Calu3 (cell line): ENCODE data around the gene MEGF9. TPM values are rescaled to one million over a fixed set of nuclear protein-coding genes. Genes with fewer than 3 reads are reported as not detected.
"Not testable (repeated sequence)": the region's sequence is repeated elsewhere in the genome, so short reads cannot be mapped to it uniquely, and the experiment has no call there.

Source experiments
- BruUV-seq: library from RNA; stranded (reverse); fragments of 400-500 nt; replicated peaks from 2 replicates; lab custom pipeline; 2021; lab: Mats Ljungman, UMichigan
- CTCF ChIA-PET: fragments of 300-600 bp; sonication (Branson Sonifier 250); formaldehyde crosslinking; loops from one replicate; lab custom pipeline; 2022; ENCODE audit warnings: antibody characterized with exemption; lab: Charles Lee
- DNase-seq: peaks from one replicate; pipeline ENCODE4 v3.0.0; 2022
- H3K27ac Mint-ChIP-seq: one replicate; pipeline ENCODE4 v1.8.0; 2022; ENCODE audit warnings: mixed read lengths; ENCODE audit not compliant: unreplicated experiment
- H3K27me3 Mint-ChIP-seq: one replicate; pipeline ENCODE4 v1.8.0; 2022; ENCODE audit warnings: mixed read lengths; ENCODE audit not compliant: unreplicated experiment
- H3K36me3 Mint-ChIP-seq: one replicate; pipeline ENCODE4 v1.8.0; 2022; ENCODE audit warnings: mild to moderate bottlenecking, moderate library complexity, mixed read lengths; ENCODE audit not compliant: insufficient read depth, unreplicated experiment
- H3K4me1 Mint-ChIP-seq: one replicate; pipeline ENCODE4 v1.8.0; 2022; ENCODE audit warnings: mild to moderate bottlenecking, low read depth, mixed read lengths; ENCODE audit not compliant: unreplicated experiment
- H3K4me3 Mint-ChIP-seq: one replicate; pipeline ENCODE4 v1.8.0; 2022; ENCODE audit warnings: mild to moderate bottlenecking, low read depth, moderate library complexity, mixed read lengths; ENCODE audit not compliant: unreplicated experiment
- H3K9me3 Mint-ChIP-seq: one replicate; pipeline ENCODE4 v1.8.0; 2022; ENCODE audit warnings: low read depth, mixed read lengths; ENCODE audit not compliant: unreplicated experiment
- intact Hi-C: fragments of 100-400 bp; cut with micrococcal nuclease; formaldehyde crosslinking; loops from one replicate; pipeline ENCODE4 v1.10.0; 2022; ENCODE audit not compliant: unreplicated experiment
- total RNA-seq: library from RNA; stranded (reverse); gene quantifications from 2 replicates; pipeline ENCODE4 v1.2.3, GENCODE V29; 2022
- TF ChIP-seq, protein P1 (sequence below): fragments of 200-600 bp; IDR thresholded peaks from one replicate; pipeline ENCODE4 v1.8.0; 2022; ENCODE audit warnings: antibody characterized with exemption; ENCODE audit not compliant: unreplicated experiment

The MEGF9 gene
- total RNA-seq, 1 experiment from 2014 or later: 7.1 TPM

GRCh38 chr9:120630333-120630732 lies 83.9 kb downstream of the MEGF9 start:
- Mint-ChIP-seq H3K4me1 (no peaks in the 10 kb centered on the region), H3K27me3 (no peaks in the 10 kb centered on the region), H3K9me3 (peaks cover under 1% of the 10 kb centered on the region), H3K36me3 (no peaks in the 10 kb centered on the region), H3K27ac (no peak overlapping the region), H3K4me3 (no peak overlapping the region)
- no peak for DNase-seq
- TF ChIP-seq, protein P1, sequence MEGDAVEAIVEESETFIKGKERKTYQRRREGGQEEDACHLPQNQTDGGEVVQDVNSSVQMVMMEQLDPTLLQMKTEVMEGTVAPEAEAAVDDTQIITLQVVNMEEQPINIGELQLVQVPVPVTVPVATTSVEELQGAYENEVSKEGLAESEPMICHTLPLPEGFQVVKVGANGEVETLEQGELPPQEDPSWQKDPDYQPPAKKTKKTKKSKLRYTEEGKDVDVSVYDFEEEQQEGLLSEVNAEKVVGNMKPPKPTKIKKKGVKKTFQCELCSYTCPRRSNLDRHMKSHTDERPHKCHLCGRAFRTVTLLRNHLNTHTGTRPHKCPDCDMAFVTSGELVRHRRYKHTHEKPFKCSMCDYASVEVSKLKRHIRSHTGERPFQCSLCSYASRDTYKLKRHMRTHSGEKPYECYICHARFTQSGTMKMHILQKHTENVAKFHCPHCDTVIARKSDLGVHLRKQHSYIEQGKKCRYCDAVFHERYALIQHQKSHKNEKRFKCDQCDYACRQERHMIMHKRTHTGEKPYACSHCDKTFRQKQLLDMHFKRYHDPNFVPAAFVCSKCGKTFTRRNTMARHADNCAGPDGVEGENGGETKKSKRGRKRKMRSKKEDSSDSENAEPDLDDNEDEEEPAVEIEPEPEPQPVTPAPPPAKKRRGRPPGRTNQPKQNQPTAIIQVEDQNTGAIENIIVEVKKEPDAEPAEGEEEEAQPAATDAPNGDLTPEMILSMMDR: no peak
- BruUV-seq: no TSS peak
- CTCF ChIA-PET: no interaction called here
- intact Hi-C loops: no loop called here

DNA sequence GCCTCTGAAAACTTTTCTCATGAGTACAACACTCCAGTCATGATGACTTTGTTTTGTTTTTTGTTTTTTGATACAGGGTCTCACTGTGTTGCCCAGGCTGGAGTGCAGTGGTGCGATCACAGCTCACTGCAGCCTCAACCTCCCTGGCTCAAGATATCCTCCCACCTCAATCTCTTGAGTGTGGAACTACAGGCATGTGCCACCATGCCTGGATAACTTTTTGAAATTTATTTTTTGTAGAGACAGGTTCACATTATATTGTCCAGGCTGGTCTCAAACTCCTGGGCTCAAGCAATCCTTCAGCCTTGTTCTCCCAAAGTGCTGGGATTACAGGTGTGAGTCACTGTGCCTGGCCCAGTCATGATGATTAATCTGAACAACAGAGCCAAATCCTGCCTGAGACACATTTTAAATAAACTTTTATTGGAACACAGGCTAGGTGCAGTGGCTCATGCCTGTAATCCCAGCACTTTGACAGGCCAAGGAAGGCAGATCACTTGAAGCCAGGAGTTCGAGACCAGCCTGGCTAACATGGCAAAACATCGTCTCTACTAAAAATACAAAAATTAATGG lies 85.3 kb downstream of the MEGF9 start:
- intact Hi-C loops, DNase-seq, H3K4me3 Mint-ChIP-seq, H3K27me3 Mint-ChIP-seq, BruUV-seq, H3K4me1 Mint-ChIP-seq, H3K36me3 Mint-ChIP-seq, H3K9me3 Mint-ChIP-seq, H3K27ac Mint-ChIP-seq: not testable (repeated sequence)
- CTCF ChIA-PET: interaction anchor here (0.7 to 0.8 kb wide), 2 partner anchors 11 to 401 kb away, joined by 3 to 5 read pairs; no protein-coding TSS in a partner anchor

GRCh38 chr9:120628207-120628924 lies 85.9 kb downstream of the MEGF9 start:
- TF ChIP-seq, protein P1: no peak
- H3K9me3 Mint-ChIP-seq: no peaks in the 10 kb centered on the region
- BruUV-seq: no TSS peak
- CTCF ChIA-PET: interaction anchor here (0.7 to 1.0 kb wide), 3 partner anchors 10 to 401 kb away, joined by 3 to 5 read pairs (median 4); no protein-coding TSS in a partner anchor
- DNase-seq: no peak
- no peaks in the 10 kb centered on the region for H3K36me3 Mint-ChIP-seq
- no peaks in the 10 kb centered on the region for H3K4me1 Mint-ChIP-seq
- no peak overlapping the region for H3K27ac Mint-ChIP-seq
- no peak overlapping the region for H3K4me3 Mint-ChIP-seq
- intact Hi-C loops: no loop called here
- H3K27me3 Mint-ChIP-seq: no peaks in the 10 kb centered on the region

DNA sequence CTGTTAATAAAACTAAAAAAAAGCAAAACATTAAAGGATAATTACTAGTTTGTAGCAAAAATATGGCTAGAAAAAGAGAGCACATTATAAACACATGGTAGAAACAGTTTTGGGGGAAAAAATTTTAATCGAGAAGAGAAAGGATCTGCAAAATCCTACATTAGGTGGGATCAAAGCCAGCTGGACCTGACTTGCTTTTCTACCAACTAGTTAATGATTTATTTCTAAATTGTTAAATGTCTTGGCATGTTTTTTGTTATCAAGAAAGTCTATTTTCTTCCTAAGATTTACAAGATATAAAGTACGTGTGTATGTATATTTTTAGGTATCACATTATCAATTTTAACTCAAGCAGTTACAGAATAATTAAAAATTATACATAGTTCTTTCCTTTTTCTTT lies 87.2 kb downstream of the MEGF9 start:
- H3K4me1 Mint-ChIP-seq: no peaks in the 10 kb centered on the region
- H3K27me3 Mint-ChIP-seq: no peaks in the 10 kb centered on the region
- TF ChIP-seq, protein P1: no peak
- intact Hi-C loops: no loop called here
- H3K9me3 Mint-ChIP-seq: no peaks in the 10 kb centered on the region
- H3K27ac Mint-ChIP-seq: no peak overlapping the region
- no peak for DNase-seq
- no peak overlapping the region for H3K4me3 Mint-ChIP-seq
- no TSS peak for BruUV-seq
- CTCF ChIA-PET: no interaction called here
- H3K36me3 Mint-ChIP-seq: no peaks in the 10 kb centered on the region

GRCh38 chr9:120626512-120626911 lies 87.8 kb downstream of the MEGF9 start:
- Mint-ChIP-seq H3K27ac (no peak overlapping the region), H3K27me3 (no peaks in the 10 kb centered on the region), H3K4me3 (no peak overlapping the region), H3K9me3 (no peaks in the 10 kb centered on the region), H3K36me3 (no peaks in the 10 kb centered on the region), H3K4me1 (no peaks in the 10 kb centered on the region)
- no TSS peak for BruUV-seq
- DNase-seq: no peak
- TF ChIP-seq, protein P1: no peak
- intact Hi-C loops: no loop called here
- CTCF ChIA-PET: no interaction called here
